Kidney glomerular epithelial cell (primary cell): ENCODE data around the gene COX19.

Experiments
- DNase-seq: peaks from one replicate; lab custom pipeline; 2025; lab: John Stamatoyannopoulos, UW

The COX19 gene

DNA sequence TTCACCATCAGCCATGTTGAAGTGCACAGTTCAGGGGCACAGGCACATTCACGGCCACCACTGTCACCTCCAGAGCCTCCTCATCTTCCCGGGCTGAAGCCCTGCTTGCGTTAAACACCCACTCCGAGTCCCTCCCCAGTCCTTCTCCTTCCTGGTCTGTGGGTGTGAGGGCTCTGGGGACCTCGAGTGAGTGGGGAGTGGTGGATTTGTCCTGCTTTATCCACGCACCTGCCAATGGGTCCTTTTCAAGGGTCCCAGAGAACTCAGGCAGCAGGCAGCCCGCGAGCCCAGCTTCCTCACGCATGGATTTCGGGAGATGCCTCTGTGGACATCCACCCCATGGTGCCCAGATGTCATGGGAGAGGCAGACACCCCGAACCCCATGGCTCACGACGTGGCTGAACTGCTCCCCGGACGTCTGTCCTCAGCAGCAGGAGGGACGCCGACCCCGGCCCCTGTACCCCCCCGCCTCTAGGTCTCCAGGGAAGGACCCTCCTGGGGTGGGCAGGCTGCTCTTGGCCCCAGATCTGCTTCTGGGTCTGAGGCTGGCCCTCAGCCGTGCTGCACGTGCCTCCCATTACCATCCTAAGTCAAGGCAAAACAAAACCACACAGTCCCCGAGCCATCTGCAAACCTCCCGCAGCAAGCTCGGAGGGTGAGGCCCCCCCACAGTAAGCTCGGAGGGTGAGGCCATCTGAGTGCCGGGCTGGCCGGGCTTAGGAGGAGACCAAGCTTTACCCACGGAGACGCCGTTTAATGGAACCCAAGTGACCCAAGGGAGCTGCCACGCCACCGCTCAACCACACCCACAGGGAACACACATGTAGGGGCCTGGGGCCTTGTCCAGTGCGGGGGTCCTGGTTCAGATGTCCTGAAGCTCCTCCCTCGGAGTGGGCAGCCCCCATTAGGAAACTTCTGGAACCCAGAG is 16.6 kb upstream of the COX19 start:
- no peak for DNase-seq

DNA sequence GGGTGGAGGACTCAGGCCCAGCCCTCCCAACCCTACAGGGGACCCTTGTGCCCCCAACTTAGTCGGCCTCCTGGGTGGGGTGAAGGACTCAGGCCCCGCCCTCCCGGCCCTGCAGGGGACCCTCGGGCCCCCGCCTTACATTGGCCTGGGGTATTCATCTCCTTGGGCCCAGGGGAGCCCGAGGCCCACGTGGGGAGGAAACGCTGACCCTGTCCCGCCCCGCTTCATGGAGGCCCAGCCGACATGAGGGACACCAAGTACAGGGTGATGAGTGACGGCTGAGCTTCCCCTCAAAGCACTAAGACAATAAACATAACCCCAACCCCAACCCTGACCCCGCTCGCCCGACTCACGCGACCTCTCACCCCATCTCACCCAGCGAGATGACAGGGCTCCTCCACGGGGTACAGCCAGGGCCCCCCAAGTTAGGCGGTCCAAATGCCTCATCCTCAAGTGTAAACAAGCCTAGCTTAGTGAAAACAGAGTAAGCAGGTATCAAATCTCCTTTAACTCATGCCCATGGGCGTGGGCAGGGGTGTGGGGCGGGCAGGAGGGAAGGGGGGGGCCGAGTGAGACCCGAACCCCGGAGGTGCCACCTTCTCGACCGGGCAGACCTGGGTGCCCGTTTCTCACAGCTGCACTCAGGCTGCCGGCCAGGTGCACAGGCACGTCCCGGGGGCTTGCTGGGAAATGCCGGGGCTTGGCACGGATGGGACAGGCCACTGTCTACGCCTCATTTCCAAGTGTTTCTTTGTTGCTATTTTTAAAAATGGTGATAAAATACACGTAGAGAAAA is 15.8 kb upstream of the COX19 start:
- DNase-seq, result no peak

DNA sequence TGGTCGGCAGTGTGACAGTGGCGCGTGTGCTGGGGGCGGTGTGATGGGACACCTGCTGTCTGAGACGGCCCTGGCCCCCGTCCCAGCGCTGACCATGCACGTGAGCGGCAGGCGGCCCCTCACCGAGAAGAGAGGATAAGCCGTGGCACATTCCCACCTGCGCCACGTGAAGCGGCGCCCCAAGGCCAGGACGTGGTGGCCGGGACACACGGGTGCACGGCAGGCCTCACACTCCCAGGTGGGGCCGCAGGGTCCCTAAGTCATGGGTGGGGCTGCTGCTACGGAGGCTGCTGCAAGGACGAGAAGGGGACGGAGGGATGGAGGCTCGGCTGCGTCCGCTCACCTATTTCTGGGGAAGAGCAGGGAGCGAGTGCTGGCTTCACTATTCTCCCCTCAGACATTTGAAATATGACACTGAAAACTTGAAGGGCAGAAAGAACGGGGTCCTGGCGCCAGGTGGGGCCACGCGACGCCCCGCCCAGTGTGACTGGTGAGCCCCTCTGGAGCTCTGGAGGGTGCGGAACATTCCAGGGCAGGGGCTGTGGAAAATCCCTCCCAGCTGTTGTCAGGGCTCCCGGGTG is 15.1 kb upstream of the COX19 start:
- no peak for DNase-seq

GRCh38 chr7:988963-989529 is 13.7 kb upstream of the COX19 start:
- no peak for DNase-seq

DNA sequence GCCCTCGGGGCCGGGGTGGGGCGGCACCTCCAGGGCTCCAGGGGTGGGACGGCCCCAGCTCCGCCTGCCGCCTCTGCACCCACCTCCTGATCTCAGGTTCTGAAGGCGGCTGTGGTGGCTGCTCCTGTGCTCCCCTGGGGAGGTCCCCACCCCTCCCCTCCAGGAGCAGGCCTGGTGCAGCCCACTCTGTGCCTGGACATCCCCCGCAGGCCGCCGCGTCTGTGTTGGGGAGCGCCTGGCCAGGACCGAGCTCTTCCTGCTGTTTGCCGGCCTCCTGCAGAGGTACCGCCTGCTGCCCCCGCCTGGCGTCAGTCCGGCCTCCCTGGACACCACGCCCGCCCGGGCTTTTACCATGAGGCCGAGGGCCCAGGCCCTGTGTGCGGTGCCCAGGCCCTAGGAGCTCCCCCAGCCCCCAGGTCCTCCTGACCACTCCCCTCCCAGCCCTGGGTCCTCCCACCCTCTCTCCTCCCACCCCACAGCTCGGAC is 13.1 kb upstream of the COX19 start:
- peak; percentile 9 for DNase-seq

GRCh38 chr7:987909-988308 is 12.6 kb upstream of the COX19 start:
- no peak for DNase-seq

- DNase-seq, result no peak
These were observed 11.7 kb upstream of the COX19 start for GRCh38 chr7:986766-987751.

GRCh38 chr7:985915-986741 is 10.8 kb upstream of the COX19 start:
- DNase-seq, result peak; percentile 15

DNA sequence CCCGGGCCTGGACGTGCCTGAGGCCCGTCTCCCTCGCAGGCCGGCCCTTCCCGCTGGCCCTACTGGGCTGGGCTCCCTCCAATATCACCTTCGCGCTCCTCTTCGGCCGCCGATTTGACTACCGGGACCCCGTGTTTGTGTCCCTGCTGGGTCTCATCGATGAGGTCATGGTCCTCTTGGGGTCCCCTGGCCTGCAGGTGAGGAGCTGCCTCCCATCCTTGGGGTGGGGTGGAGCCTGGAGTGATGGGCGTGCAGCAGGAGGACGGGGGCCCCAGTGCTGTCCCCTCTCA is 9.7 kb upstream of the COX19 start:
- DNase-seq, result no peak

DNA sequence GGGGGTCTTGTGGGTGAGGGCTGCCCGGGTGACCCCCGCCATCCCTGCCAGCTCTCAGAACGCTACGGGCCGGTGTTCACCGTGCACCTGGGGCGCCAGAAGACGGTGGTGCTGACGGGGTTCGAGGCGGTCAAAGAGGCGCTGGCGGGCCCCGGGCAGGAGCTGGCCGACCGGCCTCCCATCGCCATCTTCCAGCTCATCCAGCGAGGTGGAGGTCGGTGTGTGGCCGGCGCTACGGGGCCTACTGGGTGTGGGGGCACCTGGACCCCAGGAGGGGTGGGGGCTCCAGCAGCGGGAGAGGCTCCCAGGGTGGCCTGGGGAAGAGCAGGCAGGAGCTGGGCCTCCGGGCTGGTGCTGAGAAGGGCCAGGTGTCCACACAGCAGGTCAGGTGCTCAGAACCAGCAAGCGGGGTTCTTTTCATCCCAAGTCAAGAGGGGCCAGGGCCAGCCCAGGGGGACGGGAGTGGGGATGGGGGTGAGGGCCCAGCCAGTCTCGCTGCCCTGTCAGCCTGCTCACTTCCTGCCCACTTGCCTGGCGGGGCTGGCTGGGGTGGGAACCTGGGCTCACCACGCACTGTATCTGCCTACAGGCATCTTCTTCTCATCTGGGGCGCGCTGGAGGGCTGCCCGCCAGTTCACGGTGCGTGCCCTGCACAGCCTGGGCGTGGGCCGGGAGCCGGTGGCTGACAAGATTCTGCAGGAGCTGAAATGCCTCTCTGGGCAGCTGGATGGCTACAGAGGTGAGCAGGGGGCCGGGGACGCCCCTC is 9.2 kb upstream of the COX19 start:
- DNase-seq, result no peak

GRCh38 chr7:983616-984071 is 8.3 kb upstream of the COX19 start:
- no peak for DNase-seq

- DNase-seq, result no peak
These were observed 7.8 kb upstream of the COX19 start, which contains the start of gene CYP2W1 for GRCh38 chr7:983004-983615. TSS of gene CYP2W1 (plus strand) at chr7:983181. CDS start at chr7:983212, 31 bp downstream.

GRCh38 chr7:982511-983003 is 7.2 kb upstream of the COX19 start:
- DNase-seq, result no peak

DNA sequence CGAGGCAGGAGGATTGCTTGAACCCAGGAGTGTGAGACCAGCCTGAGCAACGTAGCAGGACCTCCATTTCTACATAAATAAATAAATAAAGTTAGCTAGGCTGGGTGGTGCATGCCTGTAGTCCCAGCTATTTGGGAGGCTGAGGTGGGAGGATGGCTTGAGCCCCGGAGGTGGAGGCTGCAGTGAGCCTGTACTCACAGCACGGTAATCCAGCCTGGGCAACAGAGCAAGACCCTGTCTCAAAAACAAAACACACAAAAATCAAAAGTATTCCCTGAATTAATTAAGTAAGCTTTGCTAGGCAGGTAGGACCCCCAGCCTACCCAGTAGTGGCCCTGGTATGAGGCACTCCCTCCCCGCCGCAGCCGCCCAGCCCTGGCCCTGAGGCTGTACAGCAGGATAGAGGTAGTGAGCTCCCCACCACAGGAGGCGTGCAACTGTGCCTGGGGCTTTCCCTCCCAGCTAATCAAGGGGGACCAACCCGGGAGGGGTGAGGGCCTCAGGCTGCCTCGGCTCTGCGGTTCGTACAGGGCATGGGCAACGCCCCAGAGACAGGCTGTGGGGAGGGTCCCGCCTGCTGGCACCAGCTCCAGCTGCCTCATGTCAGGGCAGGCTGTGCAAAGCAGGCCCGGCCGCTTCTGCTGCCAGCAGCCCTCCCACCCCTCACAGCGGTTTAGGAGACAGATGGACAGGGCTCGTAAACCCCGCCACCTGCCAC is 6.6 kb upstream of the COX19 start:
- DNase-seq, result no peak

GRCh38 chr7:979886-980571 is 4.7 kb upstream of the COX19 start:
- peak; percentile 72 for DNase-seq

DNA sequence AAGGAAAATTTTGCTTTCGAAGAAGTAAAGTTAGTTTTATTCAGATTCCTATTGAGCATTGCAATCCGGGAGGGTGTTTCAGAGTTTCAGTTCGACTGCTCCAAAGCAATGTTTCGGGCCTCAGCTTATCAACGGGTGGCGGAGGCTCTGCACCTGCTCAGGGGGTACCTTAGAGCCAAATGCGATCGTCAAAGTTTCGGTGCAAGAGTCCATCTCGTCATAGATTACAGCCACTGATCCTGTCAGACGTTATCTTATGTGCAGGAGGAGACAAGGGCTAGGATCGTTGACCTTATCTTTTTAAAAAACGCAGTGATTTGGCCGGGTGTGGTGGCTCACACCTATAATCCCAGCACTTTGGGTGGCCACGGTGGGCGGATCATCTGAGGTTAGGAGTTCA is 3.8 kb upstream of the COX19 start:
- DNase-seq, result no peak

DNA sequence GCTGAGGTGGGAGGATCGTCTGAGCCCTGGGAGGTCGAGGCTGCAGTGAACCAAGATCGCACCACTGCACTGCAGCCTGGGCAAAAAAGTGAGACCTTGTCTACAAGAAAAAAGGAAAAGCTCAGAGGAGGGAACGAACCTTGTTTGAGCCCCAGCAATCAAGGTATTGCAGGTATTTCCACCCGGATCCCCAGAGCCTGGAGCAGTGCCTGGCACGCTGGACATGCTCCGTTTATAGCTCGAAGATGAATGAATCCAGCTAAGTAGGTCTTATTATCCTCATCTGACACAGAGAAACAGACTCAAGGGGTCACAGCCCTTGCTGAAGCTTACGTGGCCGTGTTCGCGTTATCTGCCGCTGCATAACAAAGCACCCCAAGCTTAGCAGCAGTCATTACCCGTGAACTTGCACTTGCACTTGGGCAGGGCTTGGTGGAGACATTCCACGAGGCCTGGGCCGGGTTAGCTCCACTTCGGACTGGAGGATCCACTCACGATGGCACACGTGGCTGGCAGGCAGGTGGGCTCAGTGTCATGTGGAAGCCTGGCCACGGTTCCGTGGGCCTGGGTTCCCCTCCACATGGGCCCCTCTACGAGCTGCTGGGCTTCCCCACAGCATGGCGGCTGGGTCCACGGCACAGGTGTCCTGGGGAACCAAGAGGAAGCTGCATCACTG is 3.2 kb upstream of the COX19 start:
- DNase-seq, result no peak
